ENCODE data around the gene CDC42. TPM values are rescaled to one million over a fixed set of nuclear protein-coding genes. Genes with fewer than 3 reads are reported as not detected.

The CDC42 gene
- total RNA-seq, 1 experiment from 2014 or later = 245 TPM

- TF ChIP-seq EZH2 (IDR thresholded peaks at IDR 0.05; ENCODE audit: low read length, unreplicated experiment) (no peak), EZH2phosphoT487 (IDR thresholded peaks at IDR 0.05; ENCODE audit: borderline replicate concordance, low read length) (no peak)
- ChIA-PET POLR2A (ENCODE audit: unreplicated experiment) (interaction anchor here (0.6 kb wide), 1 partner anchor 49 kb away, joined by 3 read pairs; no protein-coding TSS in a partner anchor), CTCF (no interaction called here)
- Histone ChIP-seq H3K4me2 (ENCODE audit: low read length) (no peak overlapping the region), H3K27me3 (ENCODE audit: low read length) (no peaks in the 10 kb centered on the region), H3K9me3 (ENCODE audit: low read length) (no peaks in the 10 kb centered on the region), H3F3A (ENCODE audit: low read length, unreplicated experiment) (peaks cover 2% of the 10 kb centered on the region), H3K4me1 (ENCODE audit: insufficient read depth, low read length) (no peaks in the 10 kb centered on the region), H3K9ac (ENCODE audit: low read length) (no peak overlapping the region), H3K36me3 (ENCODE audit: low read depth, low read length) (peaks cover 30% of the 10 kb centered on the region), H3K4me3 (ENCODE audit: low read length) (no peak overlapping the region), H4K20me1 (ENCODE audit: low read length) (peaks cover 23% of the 10 kb centered on the region; the same call in 1 of the 2 replicates), H2AFZ (ENCODE audit: low read length) (no peak overlapping the region), H3K79me2 (ENCODE audit: low read length) (peaks cover 13% of the 10 kb centered on the region; the same call in 1 of the 2 replicates), H3K27ac (ENCODE audit: low read length) (no peak overlapping the region), H3K9me2 (replicated peaks; ENCODE audit: low read length) (no peaks in the 10 kb centered on the region)
- no peak for ATAC-seq
- intact Hi-C loops (cut with micrococcal nuclease) = no loop called here
- no TSS peak for BruUV-seq (replicated peaks)
- no peak for DNase-seq
Observed at GRCh38 chr1:22101995-22102394, 49.5 kb downstream of the CDC42 start.

GRCh38 chr1:22102746-22103145 lies 50.2 kb downstream of the CDC42 start:
- Histone ChIP-seq H4K20me1 (ENCODE audit: low read length) (peaks cover 23% of the 10 kb centered on the region; the same call in 1 of the 2 replicates), H3K27ac (ENCODE audit: low read length) (no peak overlapping the region), H3K4me1 (ENCODE audit: insufficient read depth, low read length) (no peaks in the 10 kb centered on the region), H3K9ac (ENCODE audit: low read length) (no peak overlapping the region), H3K27me3 (ENCODE audit: low read length) (no peaks in the 10 kb centered on the region), H3K79me2 (ENCODE audit: low read length) (peaks cover 13% of the 10 kb centered on the region; the same call in 1 of the 2 replicates), H3K9me3 (ENCODE audit: low read length) (no peaks in the 10 kb centered on the region), H3K4me2 (ENCODE audit: low read length) (no peak overlapping the region), H3K9me2 (replicated peaks; ENCODE audit: low read length) (no peaks in the 10 kb centered on the region), H3K36me3 (ENCODE audit: low read depth, low read length) (peaks cover 26% of the 10 kb centered on the region), H3F3A (ENCODE audit: low read length, unreplicated experiment) (peaks cover 2% of the 10 kb centered on the region), H3K4me3 (ENCODE audit: low read length) (no peak overlapping the region), H2AFZ (ENCODE audit: low read length) (no peak overlapping the region)
- POLR2A ChIA-PET (ENCODE audit: unreplicated experiment) = interaction anchor here (0.6 kb wide), 1 partner anchor 1021 kb away, joined by 3 read pairs; no protein-coding TSS in a partner anchor
- ATAC-seq (no peak), DNase-seq (no peak)
- CTCF ChIA-PET = no interaction called here
- intact Hi-C loops (cut with micrococcal nuclease) = no loop called here
- BruUV-seq (replicated peaks) = no TSS peak
- no peak for TF ChIP-seq EZH2phosphoT487 (IDR thresholded peaks at IDR 0.05; ENCODE audit: borderline replicate concordance, low read length)
- TF ChIP-seq CTCF (conservative IDR thresholded peaks at IDR 0.05; ENCODE audit: low read depth, low read length) = no peak
- TF ChIP-seq EZH2 (IDR thresholded peaks at IDR 0.05; ENCODE audit: low read length, unreplicated experiment) = no peak

- H3K79me2 ChIP-seq (ENCODE audit: low read length) = peaks cover 13% of the 10 kb centered on the region; the same call in 1 of the 2 replicates
- no peak overlapping the region for H3K9ac ChIP-seq (ENCODE audit: low read length)
- H3K4me3 ChIP-seq (ENCODE audit: low read length) = no peak overlapping the region
- H2AFZ ChIP-seq (ENCODE audit: low read length) = no peak overlapping the region
- POLR2A ChIA-PET (ENCODE audit: unreplicated experiment) = no interaction called here
- no peaks in the 10 kb centered on the region for H3K4me1 ChIP-seq (ENCODE audit: insufficient read depth, low read length)
- peaks cover 23% of the 10 kb centered on the region; the same call in 1 of the 2 replicates for H4K20me1 ChIP-seq (ENCODE audit: low read length)
- H3K27ac ChIP-seq (ENCODE audit: low read length) = no peak overlapping the region
- H3K27me3 ChIP-seq (ENCODE audit: low read length) = no peaks in the 10 kb centered on the region
- H3K36me3 ChIP-seq (ENCODE audit: low read depth, low read length) = peaks cover 24% of the 10 kb centered on the region
- DNase-seq (no peak), ATAC-seq (no peak)
- TF ChIP-seq EZH2 (IDR thresholded peaks at IDR 0.05; ENCODE audit: low read length, unreplicated experiment) = no peak
- TF ChIP-seq CTCF (conservative IDR thresholded peaks at IDR 0.05; ENCODE audit: low read depth, low read length) = no peak
- no peak for TF ChIP-seq EZH2phosphoT487 (IDR thresholded peaks at IDR 0.05; ENCODE audit: borderline replicate concordance, low read length)
- no peak overlapping the region for H3K4me2 ChIP-seq (ENCODE audit: low read length)
- peaks cover 2% of the 10 kb centered on the region for H3F3A ChIP-seq (ENCODE audit: low read length, unreplicated experiment)
- intact Hi-C loops (cut with micrococcal nuclease) = no loop called here
- no TSS peak for BruUV-seq (replicated peaks)
- no peaks in the 10 kb centered on the region for H3K9me3 ChIP-seq (ENCODE audit: low read length)
- no peaks in the 10 kb centered on the region for H3K9me2 ChIP-seq (replicated peaks; ENCODE audit: low read length)
- CTCF ChIA-PET = no interaction called here
Observed at GRCh38 chr1:22104094-22104493, 51.6 kb downstream of the CDC42 start.
